ENCODE measurements around the gene CYP24A1.

- TF ChIP-seq CTCF (conservative IDR thresholded peaks at IDR 0.05; ENCODE audit: low read depth, low read length): no peak
- TF ChIP-seq EZH2phosphoT487 (IDR thresholded peaks at IDR 0.05; ENCODE audit: borderline replicate concordance, low read length): no peak
- no peak for TF ChIP-seq EZH2 (IDR thresholded peaks at IDR 0.05; ENCODE audit: low read length, unreplicated experiment)
Measured at GRCh38 chr20:54138427-54138826, 35.4 kb downstream of the CYP24A1 start.

All from PC-3 (cell line).